ENCODE data around the gene AGMAT. TPM values are rescaled to one million over a fixed set of nuclear protein-coding genes. Genes with fewer than 3 reads are reported as not detected.

The AGMAT gene
- total RNA-seq, 2 donors from 2014 or later: 0.21 TPM; not detected in 1

DNA sequence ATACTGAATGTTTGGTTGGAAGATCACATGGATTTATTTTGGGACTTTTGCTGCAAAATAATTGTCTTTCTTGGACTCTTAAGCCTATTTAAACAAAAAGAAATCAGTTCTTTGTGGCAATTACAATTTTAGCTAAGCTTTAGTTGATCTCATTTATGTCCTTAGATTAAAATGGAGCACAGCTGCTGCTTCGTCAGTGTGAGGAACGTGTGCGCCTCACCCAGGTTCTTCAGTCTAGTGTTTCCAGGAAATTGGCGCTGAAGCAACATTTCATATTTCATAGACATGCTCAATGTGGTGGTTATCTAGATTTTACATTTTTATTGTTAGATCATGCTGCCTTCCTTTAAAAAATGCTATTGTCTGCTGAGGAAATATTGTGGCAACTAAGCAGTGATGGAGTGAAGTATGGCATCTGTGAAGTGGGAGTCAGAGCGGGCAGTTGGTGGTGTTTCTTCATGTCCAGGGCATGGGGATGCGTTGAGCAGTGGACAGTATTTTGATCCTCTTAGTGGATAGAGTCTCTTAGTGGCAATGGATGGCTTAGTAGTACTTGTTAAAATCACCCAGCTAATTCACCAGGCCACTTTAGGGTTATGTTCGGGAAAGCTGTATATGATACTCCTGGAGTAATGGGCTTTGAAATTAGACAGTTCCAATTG, 38.0 kb upstream of the AGMAT start:
- H3K4me1 ChIP-seq (ENCODE audit: control insufficient read depth in 1 of 2, low read depth in 2 of 2): peaks cover 15 to 51% of the 10 kb centered on the region in 2 donors
- DNase-seq (ENCODE audit: low spot score) (no peak), ATAC-seq (ENCODE audit: insufficient number of reproducible peaks, low FRiP score, low read depth) (no peak)
- H3K9me3 ChIP-seq: no peaks in the 10 kb centered on the region
- no peak overlapping the region for H3K4me3 ChIP-seq
- H3K27ac ChIP-seq: no peak overlapping the region
- no peaks in the 10 kb centered on the region for H3K27me3 ChIP-seq (replicated peaks; ENCODE audit: insufficient read depth)
- TF ChIP-seq, protein P1, sequence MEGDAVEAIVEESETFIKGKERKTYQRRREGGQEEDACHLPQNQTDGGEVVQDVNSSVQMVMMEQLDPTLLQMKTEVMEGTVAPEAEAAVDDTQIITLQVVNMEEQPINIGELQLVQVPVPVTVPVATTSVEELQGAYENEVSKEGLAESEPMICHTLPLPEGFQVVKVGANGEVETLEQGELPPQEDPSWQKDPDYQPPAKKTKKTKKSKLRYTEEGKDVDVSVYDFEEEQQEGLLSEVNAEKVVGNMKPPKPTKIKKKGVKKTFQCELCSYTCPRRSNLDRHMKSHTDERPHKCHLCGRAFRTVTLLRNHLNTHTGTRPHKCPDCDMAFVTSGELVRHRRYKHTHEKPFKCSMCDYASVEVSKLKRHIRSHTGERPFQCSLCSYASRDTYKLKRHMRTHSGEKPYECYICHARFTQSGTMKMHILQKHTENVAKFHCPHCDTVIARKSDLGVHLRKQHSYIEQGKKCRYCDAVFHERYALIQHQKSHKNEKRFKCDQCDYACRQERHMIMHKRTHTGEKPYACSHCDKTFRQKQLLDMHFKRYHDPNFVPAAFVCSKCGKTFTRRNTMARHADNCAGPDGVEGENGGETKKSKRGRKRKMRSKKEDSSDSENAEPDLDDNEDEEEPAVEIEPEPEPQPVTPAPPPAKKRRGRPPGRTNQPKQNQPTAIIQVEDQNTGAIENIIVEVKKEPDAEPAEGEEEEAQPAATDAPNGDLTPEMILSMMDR (IDR thresholded peaks at IDR 0.05): no peak
- H3K36me3 ChIP-seq: peaks cover 10% of the 10 kb centered on the region

DNA sequence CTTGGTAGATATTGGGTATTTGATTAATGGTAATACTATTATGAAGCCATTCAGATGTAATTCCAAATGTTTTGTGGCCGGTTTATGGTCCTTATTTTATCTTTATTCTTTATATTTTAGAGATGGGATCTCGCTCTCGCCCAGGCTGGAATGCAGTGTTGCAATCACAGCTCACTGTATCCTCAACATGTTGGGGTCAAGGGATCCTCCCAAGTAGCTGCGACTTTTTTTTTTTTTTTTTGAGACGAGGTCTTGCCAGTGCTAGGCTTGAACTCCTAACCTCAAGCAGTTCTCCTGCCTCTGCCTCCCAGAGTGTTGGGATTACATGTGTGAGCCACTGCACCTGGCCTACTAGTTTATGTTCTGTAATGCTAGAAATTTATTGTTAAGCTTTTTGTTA, 37.1 kb upstream of the AGMAT start:
- TF ChIP-seq, protein P1 (IDR thresholded peaks at IDR 0.05): no peak
- DNase-seq (ENCODE audit: low spot score) (no peak), ATAC-seq (ENCODE audit: insufficient number of reproducible peaks, low FRiP score, low read depth) (no peak)
- no peak overlapping the region for H3K27ac ChIP-seq
- no peaks in the 10 kb centered on the region for H3K9me3 ChIP-seq
- no peak overlapping the region for H3K4me3 ChIP-seq
- H3K36me3 ChIP-seq: peaks cover 5% of the 10 kb centered on the region
- no peaks in the 10 kb centered on the region for H3K27me3 ChIP-seq (replicated peaks; ENCODE audit: insufficient read depth)
- peaks cover 15 to 45% of the 10 kb centered on the region in 2 donors for H3K4me1 ChIP-seq (ENCODE audit: control insufficient read depth in 1 of 2, low read depth in 2 of 2)

DNA sequence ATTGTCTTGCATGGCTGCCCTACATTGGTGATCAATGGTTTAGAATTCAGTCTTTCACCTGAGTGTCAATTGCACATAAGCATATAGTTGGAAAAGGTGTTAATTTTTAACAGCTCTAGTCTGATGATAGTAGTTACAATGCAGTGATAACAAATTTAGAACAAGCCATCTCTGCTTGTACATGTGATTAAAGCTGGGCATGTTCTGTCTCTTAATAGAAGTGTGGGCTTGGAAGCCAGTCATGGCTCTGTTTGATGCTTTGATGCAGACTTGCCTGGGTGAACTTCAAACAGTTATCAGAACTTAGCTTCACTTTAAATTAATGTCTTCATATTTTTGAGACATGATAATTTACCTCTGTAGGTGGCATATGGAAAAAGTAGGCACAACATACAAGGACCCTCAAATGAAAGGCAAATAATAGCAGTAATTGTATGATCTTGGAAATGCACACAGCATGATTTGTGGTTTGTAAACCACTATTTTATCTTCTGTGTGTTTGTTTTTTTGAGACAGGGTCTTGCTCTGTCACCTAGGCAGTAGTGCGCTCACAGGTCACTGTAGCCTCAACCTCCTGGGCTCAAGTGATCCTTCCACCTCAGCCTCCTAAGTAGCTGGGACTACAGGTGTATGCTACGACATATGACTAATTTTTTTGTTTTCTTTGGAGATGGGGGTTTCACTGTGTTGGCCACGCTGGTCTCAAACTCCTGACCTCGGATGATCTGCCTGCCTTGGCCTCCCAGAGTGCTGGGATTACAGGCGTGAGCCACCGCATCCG, 36.2 kb upstream of the AGMAT start:
- Histone ChIP-seq H3K27ac (no peak overlapping the region), H3K4me3 (no peak overlapping the region), H3K36me3 (no peaks in the 10 kb centered on the region), H3K9me3 (no peaks in the 10 kb centered on the region), H3K27me3 (replicated peaks; ENCODE audit: insufficient read depth) (no peaks in the 10 kb centered on the region), H3K4me1 (ENCODE audit: control insufficient read depth in 1 of 2, low read depth in 2 of 2) (peaks cover 20 to 53% of the 10 kb centered on the region in 2 donors)
- DNase-seq (ENCODE audit: low spot score): no peak
- TF ChIP-seq, protein P1 (IDR thresholded peaks at IDR 0.05): no peak
- ATAC-seq (ENCODE audit: insufficient number of reproducible peaks, low FRiP score, low read depth): no peak

DNA sequence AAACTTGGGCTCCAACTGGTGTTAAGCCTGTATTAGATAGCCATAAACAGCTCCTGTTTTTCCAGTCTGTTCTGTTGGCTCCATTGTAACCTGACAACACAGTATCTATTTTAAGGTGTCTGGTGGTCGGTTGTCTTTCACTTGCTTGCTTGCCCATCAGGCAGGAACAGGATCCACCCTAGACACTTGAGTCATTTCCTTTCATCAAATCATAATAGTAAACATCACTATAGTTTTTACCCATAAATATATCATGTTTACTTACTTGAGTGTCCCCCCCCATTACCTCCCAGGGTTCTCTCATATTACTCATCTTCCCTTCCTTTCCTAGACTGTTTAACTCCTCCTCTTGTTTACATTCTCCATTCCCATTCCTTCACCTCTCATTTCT, 35.3 kb upstream of the AGMAT start:
- TF ChIP-seq, protein P1 (IDR thresholded peaks at IDR 0.05): no peak
- DNase-seq (ENCODE audit: low spot score): no peak
- Histone ChIP-seq H3K9me3 (no peaks in the 10 kb centered on the region), H3K27ac (no peak overlapping the region), H3K27me3 (replicated peaks; ENCODE audit: insufficient read depth) (no peaks in the 10 kb centered on the region), H3K4me3 (no peak overlapping the region), H3K36me3 (no peaks in the 10 kb centered on the region), H3K4me1 (ENCODE audit: control insufficient read depth in 1 of 2, low read depth in 2 of 2) (peaks cover 20 to 53% of the 10 kb centered on the region in 2 donors)
- no peak for ATAC-seq (ENCODE audit: insufficient number of reproducible peaks, low FRiP score, low read depth)

DNA sequence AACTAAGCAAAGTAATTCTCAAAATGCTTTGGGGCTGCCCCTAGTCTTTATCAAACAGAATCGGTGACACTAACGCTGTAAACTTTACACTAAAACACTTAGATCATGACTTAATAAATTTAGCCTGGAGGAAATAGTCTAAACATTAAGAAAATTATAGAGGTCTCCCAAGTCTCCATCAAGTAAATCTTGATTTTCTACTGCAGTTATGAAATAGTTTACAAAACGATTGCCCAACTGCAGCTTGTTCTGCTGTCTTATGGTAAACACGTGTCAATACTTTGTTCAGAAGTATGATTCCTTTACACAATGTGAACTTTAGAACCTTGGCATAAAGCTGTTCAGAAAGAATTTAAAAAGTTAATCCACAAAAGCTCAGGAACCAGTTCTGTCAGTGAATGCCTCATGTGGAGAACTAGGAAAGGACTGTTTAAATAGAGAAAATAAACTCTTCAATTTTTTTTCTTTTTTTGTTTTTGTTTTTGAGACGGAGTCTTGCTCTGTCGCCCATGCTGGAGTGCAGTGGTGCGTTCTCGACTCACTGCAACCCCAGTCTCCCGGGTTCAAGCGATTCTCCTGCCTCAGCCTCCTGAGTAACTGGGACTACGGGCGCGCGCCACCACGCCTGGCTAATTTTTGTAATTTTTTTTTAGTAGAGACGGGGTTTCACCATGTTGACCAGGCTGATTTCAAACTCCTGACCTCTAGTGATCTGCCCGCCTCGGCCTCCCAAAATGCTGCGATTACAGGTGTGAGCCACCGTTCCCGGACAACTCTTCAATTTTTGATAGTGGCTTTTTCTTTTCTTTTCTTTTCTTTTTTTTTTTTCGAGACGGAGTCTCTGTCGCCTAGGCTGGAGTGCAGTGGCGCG, 34.0 kb upstream of the AGMAT start:
- Histone ChIP-seq H3K27me3 (replicated peaks; ENCODE audit: insufficient read depth) (no peaks in the 10 kb centered on the region), H3K27ac (peak overlapping the region; percentile 91 to 93), H3K4me3 (peak overlapping the region; percentile 87), H3K9me3 (no peaks in the 10 kb centered on the region), H3K36me3 (no peaks in the 10 kb centered on the region), H3K4me1 (ENCODE audit: control insufficient read depth in 1 of 2, low read depth in 2 of 2) (peaks cover 20 to 40% of the 10 kb centered on the region in 2 donors)
- DNase-seq (ENCODE audit: low spot score): no peak
- ATAC-seq (ENCODE audit: insufficient number of reproducible peaks, low FRiP score, low read depth): no peak
- TF ChIP-seq, protein P1 (IDR thresholded peaks at IDR 0.05): no peak

All from thoracic aorta (tissue), 2 donors.